Activated naive CD8-positive, alpha-beta T cell treated with anti-CD3 and anti-CD28 coated beads, Interleukin-2, amount 10 ng/mL, durations not matched to agents 7 days and 5 days (primary cell): Measurements from ENCODE around the gene CIB2. TPM values are rescaled to one million over a fixed set of nuclear protein-coding genes. Genes with fewer than 3 reads are reported as not detected.

Experiments used
- ATAC-seq: fragments of 150-1000 bp; cut with Tn5 transposase; one replicate; pipeline ENCODE4 v1.10.0; 2021; ENCODE audit warnings: low read depth, moderate library complexity
- POLR2A ChIA-PET: fragments of 350-600 bp; sonication (Branson Sonifier 250); formaldehyde crosslinking; loops from one replicate; lab custom pipeline; 2021; ENCODE audit warnings: antibody characterized with exemption; lab: Charles Lee
- DNase-seq: peaks from one replicate; pipeline ENCODE4 v3.0.0; 2021
- H3K27ac Mint-ChIP-seq: one replicate; pipeline ENCODE4 v1.8.0; 2022; ENCODE audit warnings: mild to moderate bottlenecking, mixed read lengths
- H3K27me3 Mint-ChIP-seq: one replicate; pipeline ENCODE4 v1.8.0; 2022; ENCODE audit warnings: mild to moderate bottlenecking, moderate library complexity, mixed read lengths
- H3K36me3 Mint-ChIP-seq: one replicate; pipeline ENCODE4 v1.8.0; 2021; ENCODE audit warnings: mild to moderate bottlenecking, mixed read lengths
- H3K4me1 Mint-ChIP-seq: one replicate; pipeline ENCODE4 v1.8.0; 2021; ENCODE audit warnings: mixed read lengths
- H3K4me3 Mint-ChIP-seq: one replicate; pipeline ENCODE4 v1.8.0; 2022; ENCODE audit warnings: mild to moderate bottlenecking, moderate library complexity, mixed read lengths
- H3K9me3 Mint-ChIP-seq: one replicate; pipeline ENCODE4 v1.8.0; 2021; ENCODE audit warnings: mixed read lengths
- total RNA-seq, 2 experiments: library from RNA; stranded (reverse); gene quantifications; one replicate each; pipeline ENCODE4 v1.2.3, GENCODE V29; 2021

The CIB2 gene
- total RNA-seq, 2 experiments from 2014 or later, result 0.88 to 1.5 TPM

DNA sequence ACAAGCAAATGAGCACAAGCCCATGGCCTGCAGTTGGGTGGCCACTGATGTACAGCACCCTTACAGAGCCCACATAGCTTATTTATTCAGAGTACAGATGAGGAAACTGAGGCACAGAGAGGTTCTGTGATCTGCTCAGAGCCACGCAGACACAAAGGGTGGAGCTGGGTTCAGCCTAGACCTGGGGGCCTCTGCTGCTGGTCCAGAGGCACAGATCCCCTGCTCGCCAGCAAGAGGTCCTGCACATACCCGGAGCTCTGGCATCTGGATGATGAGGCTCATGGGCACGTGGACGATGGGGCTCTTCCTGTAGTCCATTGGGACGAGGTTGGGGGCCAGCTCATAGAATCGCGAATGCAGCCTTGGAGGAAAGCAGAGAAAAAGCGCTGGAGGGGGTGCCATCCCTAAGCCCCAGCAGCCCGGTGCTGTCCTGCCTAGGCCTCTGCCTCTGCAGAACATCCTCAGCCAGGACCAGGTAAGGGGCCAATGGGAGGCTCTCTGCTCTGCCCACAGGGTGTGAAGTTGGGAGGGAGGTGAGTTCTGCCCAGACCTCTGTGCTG, 20.2 kb downstream of the CIB2 start:
- DNase-seq (no peak), ATAC-seq (no peak)
- H3K4me1 Mint-ChIP-seq, result peaks cover 24% of the 10 kb centered on the region
- H3K27ac Mint-ChIP-seq, result no peak overlapping the region
- H3K9me3 Mint-ChIP-seq, result no peaks in the 10 kb centered on the region
- no peak overlapping the region for H3K4me3 Mint-ChIP-seq
- no peaks in the 10 kb centered on the region for H3K36me3 Mint-ChIP-seq
- no peaks in the 10 kb centered on the region for H3K27me3 Mint-ChIP-seq
- POLR2A ChIA-PET, result no interaction called here

DNA sequence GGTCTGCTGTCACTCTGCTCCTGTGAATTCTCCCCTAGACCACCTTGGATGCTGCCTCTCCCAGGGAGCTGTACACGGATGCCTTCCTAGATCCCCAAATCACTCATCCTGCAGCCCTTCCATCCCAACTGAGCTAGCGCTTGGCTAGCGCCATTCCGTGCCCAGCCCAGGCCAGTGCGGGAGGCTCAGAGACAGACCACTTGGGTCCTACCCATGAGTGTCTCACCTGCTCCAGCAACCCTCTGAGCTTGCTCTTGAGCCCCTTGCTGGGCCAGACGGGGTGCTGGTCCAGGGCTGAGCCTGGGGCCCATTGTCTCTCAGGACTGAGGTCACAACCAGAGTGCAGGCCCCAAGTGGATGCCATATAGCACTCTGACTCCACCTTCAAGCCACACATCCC, 21.1 kb downstream of the CIB2 start:
- H3K9me3 Mint-ChIP-seq, result no peaks in the 10 kb centered on the region
- no peak overlapping the region for H3K27ac Mint-ChIP-seq
- DNase-seq, result no peak
- no peak for ATAC-seq
- H3K4me3 Mint-ChIP-seq, result no peak overlapping the region
- H3K4me1 Mint-ChIP-seq, result peaks cover 32% of the 10 kb centered on the region
- POLR2A ChIA-PET, result interaction anchor here (1.5 kb wide), 1 partner anchor 37 kb away, joined by 3 read pairs; no protein-coding TSS in a partner anchor
- H3K36me3 Mint-ChIP-seq, result no peaks in the 10 kb centered on the region
- no peaks in the 10 kb centered on the region for H3K27me3 Mint-ChIP-seq

DNA sequence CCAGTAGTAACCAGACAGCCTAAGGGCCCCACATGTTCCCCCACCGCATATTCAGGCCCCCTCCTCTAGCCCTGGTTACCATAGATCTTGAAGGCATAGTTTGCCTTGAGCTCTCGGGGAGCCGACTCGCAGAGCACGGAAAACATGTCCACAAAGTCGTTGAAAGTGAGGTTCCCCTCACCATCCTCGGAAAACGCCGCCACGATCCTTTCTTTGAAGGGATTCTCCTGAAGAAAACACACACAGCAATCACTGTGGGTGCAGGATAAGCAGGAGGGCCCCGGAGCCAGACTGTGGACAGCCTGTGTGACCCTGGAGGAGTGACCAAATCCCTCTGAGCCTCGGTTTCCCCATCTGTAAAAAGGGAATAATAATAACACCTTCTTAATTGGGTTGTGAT, 22.1 kb downstream of the CIB2 start:
- no peaks in the 10 kb centered on the region for H3K9me3 Mint-ChIP-seq
- H3K36me3 Mint-ChIP-seq, result no peaks in the 10 kb centered on the region
- H3K4me3 Mint-ChIP-seq, result no peak overlapping the region
- no peaks in the 10 kb centered on the region for H3K27me3 Mint-ChIP-seq
- no peak overlapping the region for H3K27ac Mint-ChIP-seq
- ATAC-seq (no peak), DNase-seq (no peak)
- POLR2A ChIA-PET, result interaction anchor here (1.5 kb wide), 1 partner anchor 36 kb away, joined by 3 read pairs; no protein-coding TSS in a partner anchor
- peaks cover 41% of the 10 kb centered on the region for H3K4me1 Mint-ChIP-seq

DNA sequence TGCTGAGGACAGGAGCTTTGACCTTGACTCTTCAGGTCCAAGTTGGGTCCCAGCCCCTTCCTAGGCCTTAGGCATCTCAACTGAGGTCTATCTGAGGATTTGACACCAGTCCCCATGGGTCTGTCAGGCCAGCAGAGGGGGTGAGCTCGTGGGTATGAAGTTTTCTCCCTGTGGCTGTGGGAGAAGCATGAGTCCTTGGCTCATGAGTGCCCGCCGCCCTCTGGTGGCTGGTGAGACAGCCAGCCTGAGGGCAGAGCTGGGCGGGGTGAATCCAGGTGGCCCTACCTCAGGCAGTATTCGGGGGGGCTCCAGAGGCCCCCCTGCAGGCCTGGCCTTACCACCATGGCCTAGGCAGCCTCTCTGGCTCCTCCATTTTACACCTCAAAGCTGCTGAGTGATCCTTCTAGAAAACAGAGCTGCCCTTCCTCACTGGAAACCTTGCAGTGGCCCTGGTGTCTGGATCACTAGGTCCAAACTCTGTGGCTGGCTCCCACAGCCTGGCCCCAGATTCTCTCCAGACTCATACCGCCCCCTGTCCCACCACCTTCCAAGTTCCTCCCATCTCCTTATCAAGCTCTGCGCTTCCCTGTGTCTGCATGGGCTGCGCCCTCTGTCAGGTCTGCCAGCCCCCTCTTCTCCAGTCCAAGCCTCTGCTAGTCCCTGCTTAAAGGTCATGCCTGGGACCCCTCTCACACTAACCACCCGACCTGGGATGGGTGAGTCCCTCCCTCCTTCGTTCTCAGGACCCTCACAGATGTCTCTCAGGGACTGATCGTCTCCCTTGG, 22.8 kb downstream of the CIB2 start:
- POLR2A ChIA-PET, result interaction anchor here (0.5 to 1.5 kb wide), 8 partner anchors 35 to 192 kb away, joined by 3 to 5 read pairs (median 4); no protein-coding TSS in a partner anchor
- Mint-ChIP-seq H3K9me3 (no peaks in the 10 kb centered on the region), H3K36me3 (no peaks in the 10 kb centered on the region), H3K4me3 (no peak overlapping the region), H3K4me1 (peaks cover 48% of the 10 kb centered on the region), H3K27ac (peak overlapping the region; percentile 78), H3K27me3 (no peaks in the 10 kb centered on the region)
- peak; percentile 65 for ATAC-seq
- DNase-seq, result peak; percentile 87

DNA sequence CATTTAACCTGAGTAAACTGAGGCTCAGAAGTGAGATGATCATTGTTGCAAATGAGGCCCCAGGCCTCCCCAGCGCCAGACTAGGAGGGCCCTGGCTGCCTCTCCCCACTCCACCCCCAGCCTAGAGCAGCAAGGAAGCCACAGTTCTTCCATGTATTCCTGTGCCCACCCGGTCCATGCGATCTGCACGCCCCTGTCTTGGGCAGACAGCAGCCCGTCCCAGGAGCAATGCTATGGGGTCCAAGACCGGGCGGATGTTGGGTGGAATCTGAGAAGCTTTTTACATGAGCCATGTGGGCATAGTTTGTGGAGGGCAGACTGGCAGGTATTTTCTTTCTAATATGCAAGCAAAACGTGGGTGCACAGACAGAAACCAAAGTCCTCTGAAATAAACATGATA, 23.8 kb downstream of the CIB2 start:
- POLR2A ChIA-PET, result interaction anchor here (1.0 kb wide), 1 partner anchor 148 kb away, joined by 3 read pairs; no protein-coding TSS in a partner anchor
- Mint-ChIP-seq H3K27me3 (no peaks in the 10 kb centered on the region), H3K36me3 (no peaks in the 10 kb centered on the region), H3K4me3 (no peak overlapping the region), H3K9me3 (no peaks in the 10 kb centered on the region), H3K4me1 (peaks cover 56% of the 10 kb centered on the region), H3K27ac (peak overlapping the region; percentile 37)
- ATAC-seq (no peak), DNase-seq (no peak)

DNA sequence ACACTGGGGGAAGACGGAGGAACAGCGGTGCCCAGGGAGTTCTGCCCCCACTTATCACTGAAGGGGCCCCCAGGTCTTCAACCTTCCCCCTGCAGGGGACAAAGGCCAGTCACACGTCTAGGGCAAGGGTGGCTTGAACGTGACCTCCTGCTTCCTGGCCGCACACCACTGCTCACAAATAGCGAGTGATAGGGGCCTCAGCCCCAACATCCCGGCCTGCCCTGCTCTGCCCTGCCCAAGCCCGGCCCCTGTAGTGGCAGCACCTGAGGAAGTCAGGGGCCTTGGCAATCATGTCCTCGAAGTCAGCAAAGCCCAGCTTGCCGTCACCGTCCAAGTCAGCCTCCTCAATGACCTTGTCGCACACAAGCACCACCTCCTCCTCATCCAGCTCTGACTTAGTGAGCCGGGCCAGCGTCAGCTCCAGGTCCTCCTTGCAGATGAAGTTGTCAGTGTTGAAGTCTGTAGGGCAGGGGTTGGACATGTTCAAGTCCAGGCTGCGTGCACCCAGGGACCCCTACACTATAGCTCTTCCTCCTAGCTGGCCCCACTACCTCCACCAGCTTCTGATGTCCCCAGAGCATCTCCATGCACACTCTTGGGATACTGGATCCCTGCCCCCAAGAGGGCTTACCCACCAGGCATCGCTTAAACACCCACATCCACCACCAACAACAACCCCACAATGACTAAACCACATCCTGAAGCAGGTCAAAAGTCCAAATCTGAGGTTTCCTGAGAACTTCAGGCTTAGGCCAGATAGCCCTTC, 25.6 kb downstream of the CIB2 start:
- DNase-seq (peak; percentile 56), ATAC-seq (no peak)
- Mint-ChIP-seq H3K27ac (peak overlapping the region; percentile 95), H3K4me3 (peak overlapping the region; percentile 82), H3K27me3 (no peaks in the 10 kb centered on the region), H3K36me3 (no peaks in the 10 kb centered on the region), H3K4me1 (peaks cover 67% of the 10 kb centered on the region), H3K9me3 (no peaks in the 10 kb centered on the region)
- POLR2A ChIA-PET, result interaction anchor here (1.0 to 3.8 kb wide), 7 partner anchors 13 to 71 kb away, joined by 3 to 33 read pairs (median 4); partner anchors contain the start of genes SH2D7 and TBC1D2B

DNA sequence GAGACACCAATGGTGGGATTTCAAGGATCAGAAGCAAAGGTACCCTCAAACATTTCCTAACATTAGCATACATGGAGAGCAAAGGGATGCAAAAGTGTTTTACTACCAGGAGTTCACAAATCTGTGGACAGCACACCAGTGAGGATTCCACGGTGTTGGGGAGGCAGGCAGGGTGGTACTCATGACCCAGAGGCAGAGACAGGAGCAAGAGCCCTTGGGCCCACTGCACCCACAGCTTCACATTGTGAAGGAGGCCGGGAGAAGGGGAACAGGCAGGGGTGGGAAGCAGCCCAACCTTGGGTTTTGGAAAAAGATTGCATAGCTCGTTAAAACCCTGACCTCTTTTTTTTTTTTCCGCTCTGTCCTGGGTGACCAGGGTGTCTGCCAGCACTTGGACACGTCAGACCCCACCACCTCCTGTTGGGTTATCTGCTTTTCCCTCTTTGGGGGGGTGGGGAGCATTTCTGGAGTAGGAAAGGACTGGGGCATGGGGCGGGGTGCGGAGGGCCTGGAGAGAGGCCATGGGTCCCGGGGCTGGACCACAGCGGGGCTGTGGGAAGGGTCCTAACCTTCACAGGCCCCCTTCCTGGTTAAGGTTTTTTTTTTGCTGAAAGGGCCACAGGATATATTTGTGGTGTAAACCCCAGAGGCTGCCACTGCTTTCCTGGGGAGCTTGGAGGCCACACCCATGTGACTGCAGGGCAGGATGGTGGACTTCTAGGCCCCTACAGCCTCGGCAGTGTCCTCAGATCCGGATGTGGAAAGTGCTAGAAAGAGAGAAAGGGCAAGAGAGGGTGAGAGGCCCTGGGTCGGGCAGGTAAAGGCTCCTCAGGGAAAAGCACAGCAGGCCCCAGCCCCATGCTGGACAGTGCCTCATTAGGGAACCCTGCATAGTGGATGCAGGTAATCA, 26.4 kb downstream of the CIB2 start:
- Mint-ChIP-seq H3K4me3 (peak overlapping the region; percentile 82), H3K27me3 (no peaks in the 10 kb centered on the region), H3K27ac (peak overlapping the region; percentile 95), H3K36me3 (peaks cover 1% of the 10 kb centered on the region), H3K9me3 (no peaks in the 10 kb centered on the region), H3K4me1 (peaks cover 71% of the 10 kb centered on the region)
- POLR2A ChIA-PET, result interaction anchor here (1.0 to 3.8 kb wide), 9 partner anchors 12 to 70 kb away, joined by 3 to 33 read pairs (median 8); partner anchors contain the start of genes SH2D7 and TBC1D2B
- DNase-seq, result peak; percentile 55
- peak; percentile 6 for ATAC-seq

DNA sequence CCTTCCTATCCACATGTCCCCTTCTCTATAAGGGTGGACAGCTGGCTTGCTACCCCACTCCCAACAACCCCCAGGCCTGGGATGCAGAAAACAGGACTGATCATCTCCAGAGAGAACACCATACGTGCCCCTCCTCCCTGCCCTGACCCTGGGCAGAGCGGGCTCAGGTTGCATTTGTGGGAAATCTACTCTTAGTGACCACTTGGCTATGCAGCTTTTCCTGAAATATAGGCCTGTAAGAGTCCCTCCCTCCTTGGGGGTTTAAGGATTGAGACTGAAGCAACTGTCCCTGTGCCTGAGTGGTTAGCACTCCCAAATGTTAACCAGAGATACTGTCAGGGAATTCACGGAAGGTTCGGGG, 27.1 kb downstream of the CIB2 start:
- peak; percentile 21 for ATAC-seq
- H3K27me3 Mint-ChIP-seq, result no peaks in the 10 kb centered on the region
- H3K4me1 Mint-ChIP-seq, result peaks cover 73% of the 10 kb centered on the region
- no peaks in the 10 kb centered on the region for H3K9me3 Mint-ChIP-seq
- POLR2A ChIA-PET, result interaction anchor here (1.3 to 3.8 kb wide), 9 partner anchors 11 to 69 kb away, joined by 3 to 33 read pairs (median 8); partner anchors contain the start of genes SH2D7 and TBC1D2B
- H3K27ac Mint-ChIP-seq, result peak overlapping the region; percentile 95
- peak overlapping the region; percentile 82 for H3K4me3 Mint-ChIP-seq
- DNase-seq, result no peak
- peaks cover 1% of the 10 kb centered on the region for H3K36me3 Mint-ChIP-seq

DNA sequence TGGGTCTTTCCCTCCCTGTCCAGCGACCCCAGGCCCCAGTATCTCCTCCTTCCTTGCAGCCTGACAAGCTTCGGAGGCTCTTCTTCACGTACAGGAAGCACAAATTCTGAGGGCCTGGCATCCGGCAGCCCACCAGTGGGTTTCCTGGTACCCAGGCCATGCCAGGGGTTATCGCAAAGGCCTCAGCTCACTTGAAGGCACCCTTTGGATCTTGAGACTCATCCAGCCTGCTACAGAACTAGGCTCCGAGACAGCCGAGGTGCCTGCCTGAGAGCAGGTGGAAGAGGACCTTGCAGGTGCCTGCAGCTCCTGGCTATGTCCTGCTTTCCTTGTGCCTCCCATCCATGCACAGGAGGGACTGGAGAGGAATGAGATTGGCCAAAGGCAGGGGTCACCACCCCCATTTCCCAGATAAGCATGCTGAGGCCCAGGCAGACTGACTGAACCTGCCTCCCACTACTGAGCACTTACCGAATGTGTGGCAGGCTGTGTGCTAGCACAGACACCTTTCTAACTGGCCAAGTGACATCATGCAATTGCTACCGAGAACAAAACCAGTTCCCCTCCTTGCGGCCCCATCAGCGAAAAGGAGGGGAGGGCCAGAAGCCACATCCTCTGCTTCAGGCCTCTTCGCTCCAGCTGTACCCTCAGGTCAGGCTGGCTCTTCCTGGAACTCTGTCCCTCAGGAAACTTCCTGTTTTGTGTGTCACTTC, 27.7 kb downstream of the CIB2 start:
- Mint-ChIP-seq H3K36me3 (peaks cover 1% of the 10 kb centered on the region), H3K4me1 (peaks cover 69% of the 10 kb centered on the region), H3K27me3 (no peaks in the 10 kb centered on the region), H3K9me3 (no peaks in the 10 kb centered on the region), H3K4me3 (peak overlapping the region; percentile 82), H3K27ac (peak overlapping the region; percentile 95)
- DNase-seq, result peak; percentile 73
- ATAC-seq, result peak; percentile 84
- POLR2A ChIA-PET, result interaction anchor here (0.8 to 3.8 kb wide), 10 partner anchors 11 to 94 kb away, joined by 3 to 33 read pairs (median 7); partner anchors contain the start of genes SH2D7 and TBC1D2B

DNA sequence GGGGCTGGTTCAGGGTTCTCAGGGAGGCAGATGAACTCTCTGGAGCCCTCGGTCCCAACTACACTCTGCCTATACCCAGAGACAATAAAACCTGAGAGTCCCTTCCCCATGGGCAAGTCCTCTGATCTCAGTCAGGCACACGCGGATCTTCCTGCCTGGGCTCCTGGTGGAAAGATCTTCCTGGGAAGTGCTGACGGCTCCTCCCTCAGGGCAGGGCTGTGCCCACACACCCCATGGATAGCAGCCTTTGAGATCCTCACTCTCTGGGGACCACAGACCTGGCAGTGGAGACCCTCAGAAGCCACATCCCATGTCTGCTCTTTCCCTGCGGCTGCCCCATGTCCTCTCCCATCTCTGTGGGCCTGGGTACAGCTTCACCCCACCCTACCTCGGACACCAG, 28.5 kb downstream of the CIB2 start:
- H3K27ac Mint-ChIP-seq, result peak overlapping the region; percentile 95
- no peaks in the 10 kb centered on the region for H3K27me3 Mint-ChIP-seq
- peak overlapping the region; percentile 82 for H3K4me3 Mint-ChIP-seq
- ATAC-seq (no peak), DNase-seq (no peak)
- POLR2A ChIA-PET, result interaction anchor here (1.2 to 3.8 kb wide), 8 partner anchors 10 to 68 kb away, joined by 3 to 33 read pairs (median 12); partner anchors contain the start of genes SH2D7 and TBC1D2B
- peaks cover 63% of the 10 kb centered on the region for H3K4me1 Mint-ChIP-seq
- H3K36me3 Mint-ChIP-seq, result peaks cover 1% of the 10 kb centered on the region
- H3K9me3 Mint-ChIP-seq, result no peaks in the 10 kb centered on the region

DNA sequence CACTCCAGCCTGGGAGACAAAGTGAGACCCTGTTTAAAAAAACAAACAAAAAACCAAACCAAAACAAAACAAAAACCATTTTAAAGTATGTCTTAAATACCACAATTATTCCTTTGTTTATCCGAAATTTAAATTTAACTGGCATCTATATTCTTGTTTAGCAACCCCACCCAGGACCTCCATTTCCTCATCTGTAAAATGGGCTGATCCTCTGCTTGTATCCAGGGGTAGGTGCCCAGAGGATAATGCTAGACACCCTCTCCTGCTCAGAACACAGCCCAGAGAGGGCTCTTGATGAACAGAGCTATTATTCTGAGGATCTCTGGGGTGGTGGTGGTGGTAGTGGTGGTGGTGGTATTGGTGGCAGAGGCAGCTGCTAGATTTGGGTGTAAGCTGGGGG, 29.0 kb downstream of the CIB2 start:
- H3K4me1 Mint-ChIP-seq, result peaks cover 60% of the 10 kb centered on the region
- no peak for ATAC-seq
- peak overlapping the region; percentile 82 for H3K4me3 Mint-ChIP-seq
- H3K36me3 Mint-ChIP-seq, result peaks cover 1% of the 10 kb centered on the region
- H3K9me3 Mint-ChIP-seq, result no peaks in the 10 kb centered on the region
- POLR2A ChIA-PET, result interaction anchor here (1.1 to 3.8 kb wide), 4 partner anchors 9 to 56 kb away, joined by 3 to 31 read pairs (median 4); partner anchors contain the start of gene SH2D7
- no peaks in the 10 kb centered on the region for H3K27me3 Mint-ChIP-seq
- no peak for DNase-seq
- H3K27ac Mint-ChIP-seq, result peak overlapping the region; percentile 95
